CD8-positive, alpha-beta memory T cell (primary cell): ENCODE data around the gene TOMM40L. TPM values are rescaled to one million over a fixed set of nuclear protein-coding genes. Genes with fewer than 3 reads are reported as not detected.

Experiments
- CTCF ChIA-PET: fragments of 350-600 bp; sonication (Branson Sonifier 250); formaldehyde crosslinking; loops from one replicate; lab custom pipeline; 2021; ENCODE audit warnings: antibody characterized with exemption; lab: Charles Lee
- POLR2A ChIA-PET: fragments of 350-600 bp; sonication (Branson Sonifier 250); formaldehyde crosslinking; loops from one replicate; lab custom pipeline; 2021; ENCODE audit warnings: antibody characterized with exemption; lab: Charles Lee
- DNase-seq, 5 donors: peaks; one replicate each; pipeline versions ENCODE4 v3.0.0 to v3.0.0-alpha.2; 2020 to 2022; ENCODE audit warnings: mixed read lengths in 1 of 5
- H3K27ac ChIP-seq: one replicate; pipeline ENCODE4 v1.7.0; 2013; ENCODE audit warnings: low read depth, mild to moderate bottlenecking, low read length, moderate library complexity
- H3K27me3 ChIP-seq: 2 replicates; pipeline ENCODE4 v1.7.0; 2013; ENCODE audit warnings: low read length, mild to moderate bottlenecking; ENCODE audit not compliant: insufficient read depth, poor library complexity, severe bottlenecking
- H3K36me3 ChIP-seq: 2 replicates; pipeline ENCODE4 v1.7.0; 2013; ENCODE audit warnings: mild to moderate bottlenecking, low read length, moderate library complexity; ENCODE audit not compliant: insufficient read depth
- H3K4me1 ChIP-seq: 2 replicates; pipeline ENCODE4 v1.7.0; 2013; ENCODE audit warnings: mild to moderate bottlenecking, low read length, moderate library complexity; ENCODE audit not compliant: insufficient read depth
- H3K4me3 ChIP-seq: 2 replicates; pipeline ENCODE4 v1.7.0; 2013; ENCODE audit warnings: mild to moderate bottlenecking, low read length
- H3K9me3 ChIP-seq: 2 replicates; pipeline ENCODE4 v1.7.0; 2013; ENCODE audit warnings: mild to moderate bottlenecking, low read length
- H3K27ac Mint-ChIP-seq, 8 donors: one replicate each; pipeline ENCODE4 v1.8.0; 2020 to 2021; ENCODE audit warnings: mixed read lengths in 8 of 8, mild to moderate bottlenecking in 6 of 8, inconsistent platforms in 3 of 8, moderate library complexity in 3 of 8
- H3K27me3 Mint-ChIP-seq, 2 donors: one replicate each; pipeline ENCODE4 v1.8.0; 2020 to 2021; ENCODE audit warnings: mixed read lengths in 2 of 2, mild to moderate bottlenecking in 1 of 2, moderate library complexity in 1 of 2
- H3K36me3 Mint-ChIP-seq, 3 donors: one replicate each; pipeline ENCODE4 v1.8.0; 2020 to 2021; ENCODE audit warnings: mixed read lengths in 3 of 3, inconsistent platforms in 1 of 3, mild to moderate bottlenecking in 1 of 3
- H3K4me1 Mint-ChIP-seq, 3 donors: one replicate each; pipeline ENCODE4 v1.8.0; 2020 to 2021; ENCODE audit warnings: mixed read lengths in 3 of 3, inconsistent platforms in 1 of 3, mild to moderate bottlenecking in 1 of 3
- H3K4me3 Mint-ChIP-seq, 7 donors: one replicate each; pipeline ENCODE4 v1.8.0; 2020 to 2021; ENCODE audit warnings: mixed read lengths in 7 of 7, mild to moderate bottlenecking in 6 of 7, moderate library complexity in 4 of 7, inconsistent platforms in 2 of 7
- H3K9me3 Mint-ChIP-seq, 5 donors: one replicate each; pipeline ENCODE4 v1.8.0; 2020 to 2022; ENCODE audit warnings: mixed read lengths in 5 of 5, mild to moderate bottlenecking in 3 of 5, moderate library complexity in 2 of 5, inconsistent platforms in 1 of 5
- polyA plus RNA-seq: library from polyadenylated mRNA; unstranded; fragments of 300-500 nt; fragmentation: Illumina TruSeq; gene quantifications from one replicate; pipeline ENCODE4 v1.2.3, GENCODE V29; 2021
- total RNA-seq, 2 experiments: library from RNA; stranded (reverse); gene quantifications; one replicate each; pipeline ENCODE4 v1.2.3, GENCODE V29; 2021

The TOMM40L gene
- total RNA-seq: 10 to 100 TPM; 24.7 to 26.1 TPM
- 6.9 TPM for polyA plus RNA-seq

GRCh38 chr1:161225534-161226319, at the start of gene TOMM40L:
TOMM40L (plus strand) TSS chr1:161226060; CDS start chr1:161226490, 430 bp downstream.
- peaks cover 15% of the 10 kb centered on the region for H3K36me3 ChIP-seq
- H3K9me3 ChIP-seq: no peaks in the 10 kb centered on the region
- Mint-ChIP-seq H3K4me1 (peaks cover 31 to 32% (median 31%) of the 10 kb centered on the region in 3 donors), H3K9me3 (no peaks in the 10 kb centered on the region), H3K4me3 (peak within 1 kb of the TSS; percentile 84 to 99 (median 98)), H3K36me3 (peaks cover 0 to 33% (median 3%) of the 10 kb centered on the region in 3 donors), H3K27me3 (peaks cover 0 to 3% of the 10 kb centered on the region in 2 donors), H3K27ac (peak within 1 kb of the TSS; percentile 65 to 99 (median 95))
- ChIA-PET CTCF (interaction anchor here (0.7 to 10.3 kb wide), 38 partner anchors 9 to 284 kb away, joined by 3 to 197 read pairs (median 6); partner anchors contain the start of genes ADAMTS4, B4GALT3, CFAP126 and DEDD), POLR2A (interaction anchor here (0.6 to 2.2 kb wide), 24 partner anchors 19 to 1127 kb away, joined by 3 to 51 read pairs (median 4); partner anchors contain the start of genes ARHGAP30, B4GALT3, DEDD and IGSF8)
- H3K4me3 ChIP-seq: peak within 1 kb of the TSS; percentile 88
- peak; percentile 80 to 96 (median 89) for DNase-seq
- peaks cover 26% of the 10 kb centered on the region for H3K4me1 ChIP-seq
- peak within 1 kb of the TSS; percentile 44 for H3K27ac ChIP-seq
- no peaks in the 10 kb centered on the region for H3K27me3 ChIP-seq

GRCh38 chr1:161176468-161177111, 49.3 kb upstream of the TOMM40L start:
- CTCF ChIA-PET: interaction anchor here (1.0 to 3.3 kb wide), 8 partner anchors 10 to 213 kb away, joined by 3 to 17 read pairs (median 4); partner anchors contain the start of genes PPOX, TOMM40L and UFC1
- POLR2A ChIA-PET: interaction anchor here (1.0 to 2.1 kb wide), 5 partner anchors 9 to 49 kb away, joined by 3 to 15 read pairs (median 5); partner anchors contain the start of genes NDUFS2, PPOX, TOMM40L and UFC1

GRCh38 chr1:161177112-161177935, 48.5 kb upstream of the TOMM40L start, which contains the start of gene B4GALT3:
B4GALT3 (minus strand) TSS chr1:161177507; CDS start chr1:161176060, 1,447 bp downstream.
- peaks cover 0 to 5% of the 10 kb centered on the region in 2 donors for H3K27me3 Mint-ChIP-seq
- peak within 1 kb of the TSS; percentile 89 for H3K27ac ChIP-seq
- H3K4me1 ChIP-seq: peaks cover 47% of the 10 kb centered on the region
- H3K9me3 Mint-ChIP-seq: no peaks in the 10 kb centered on the region
- peaks cover 0 to 50% (median 13%) of the 10 kb centered on the region in 3 donors for H3K36me3 Mint-ChIP-seq
- peak within 1 kb of the TSS; percentile 98 for H3K4me3 ChIP-seq
- peak; percentile 88 to 94 (median 92) for DNase-seq
- H3K4me1 Mint-ChIP-seq: peaks cover 68 to 87% (median 85%) of the 10 kb centered on the region in 3 donors
- H3K4me3 Mint-ChIP-seq: peak within 1 kb of the TSS; percentile 95 to 100 (median 100)
- H3K27me3 ChIP-seq: no peaks in the 10 kb centered on the region
- H3K9me3 ChIP-seq: no peaks in the 10 kb centered on the region
- POLR2A ChIA-PET: interaction anchor here (1.0 to 2.1 kb wide), 6 partner anchors 9 to 48 kb away, joined by 3 to 15 read pairs (median 5); partner anchors contain the start of genes NDUFS2, PPOX, TOMM40L and UFC1
- H3K27ac Mint-ChIP-seq: peak within 1 kb of the TSS; percentile 93 to 100 (median 99)
- CTCF ChIA-PET: interaction anchor here (0.8 to 3.3 kb wide), 9 partner anchors 11 to 205 kb away, joined by 3 to 17 read pairs (median 3); partner anchors contain the start of genes PPOX, TOMM40L and UFC1
- peaks cover 30% of the 10 kb centered on the region for H3K36me3 ChIP-seq

More at GRCh38 chr1:161176468-161177111, 49.3 kb upstream of the TOMM40L start:
- H3K27me3 Mint-ChIP-seq: peaks cover 0 to 5% of the 10 kb centered on the region in 2 donors
- Histone ChIP-seq H3K4me3 (peak overlapping the region; percentile 98), H3K27ac (peak overlapping the region; percentile 89), H3K9me3 (no peaks in the 10 kb centered on the region), H3K27me3 (no peaks in the 10 kb centered on the region), H3K4me1 (peaks cover 40% of the 10 kb centered on the region), H3K36me3 (peaks cover 35% of the 10 kb centered on the region)
- DNase-seq: no peak
- peaks cover 0 to 57% (median 13%) of the 10 kb centered on the region in 3 donors for H3K36me3 Mint-ChIP-seq
- peak overlapping the region; percentile 95 to 100 (median 100) for H3K4me3 Mint-ChIP-seq
- H3K27ac Mint-ChIP-seq: peak overlapping the region; percentile 93 to 100 (median 99)
- H3K4me1 Mint-ChIP-seq: peaks cover 62 to 85% (median 80%) of the 10 kb centered on the region in 3 donors
- no peaks in the 10 kb centered on the region for H3K9me3 Mint-ChIP-seq

DNA sequence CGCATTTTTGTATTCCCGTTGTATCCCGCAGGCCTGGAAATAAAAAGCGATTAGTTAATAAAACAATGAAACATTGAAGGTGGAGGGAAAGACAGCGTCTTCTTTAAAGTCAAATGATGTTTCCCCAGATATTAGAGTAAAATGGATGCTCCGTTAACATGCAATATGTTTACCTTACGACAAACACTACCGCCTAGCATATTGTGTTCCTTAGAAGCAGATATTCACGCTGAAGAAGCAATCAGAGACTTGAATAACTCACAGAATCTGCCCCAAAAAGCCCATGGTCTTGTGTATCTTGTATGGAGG, 48.0 kb upstream of the TOMM40L start:
- Histone ChIP-seq H3K27ac (peak overlapping the region; percentile 89), H3K4me1 (peaks cover 52% of the 10 kb centered on the region), H3K9me3 (no peaks in the 10 kb centered on the region), H3K36me3 (peaks cover 25% of the 10 kb centered on the region), H3K27me3 (no peaks in the 10 kb centered on the region), H3K4me3 (peak overlapping the region; percentile 98)
- Mint-ChIP-seq H3K36me3 (peaks cover 0 to 44% (median 13%) of the 10 kb centered on the region in 3 donors), H3K9me3 (no peaks in the 10 kb centered on the region), H3K4me3 (peak overlapping the region; percentile 95 to 100 (median 100)), H3K4me1 (peaks cover 67 to 87% (median 85%) of the 10 kb centered on the region in 3 donors), H3K27ac (peak overlapping the region; percentile 93 to 100 (median 99)), H3K27me3 (peaks cover 0 to 5% of the 10 kb centered on the region in 2 donors)
- no peak for DNase-seq
- CTCF ChIA-PET: interaction anchor here (0.8 to 3.3 kb wide), 6 partner anchors 11 to 204 kb away, joined by 3 to 17 read pairs (median 4); partner anchors contain the start of genes PPOX and TOMM40L
- POLR2A ChIA-PET: interaction anchor here (1.1 to 2.1 kb wide), 4 partner anchors 8 to 48 kb away, joined by 3 to 15 read pairs (median 8); partner anchors contain the start of genes NDUFS2, PPOX and TOMM40L

GRCh38 chr1:161179698-161180097, 46.2 kb upstream of the TOMM40L start:
- peak overlapping the region in 7 of 8 donors; percentile 47 to 90 (median 84) for H3K27ac Mint-ChIP-seq
- CTCF ChIA-PET: interaction anchor here (1.1 to 5.6 kb wide), 5 partner anchors 13 to 126 kb away, joined by 5 to 71 read pairs (median 20); partner anchors contain the start of genes NDUFS2, PPOX and TOMM40L
- peaks cover 0 to 31% (median 3%) of the 10 kb centered on the region in 3 donors for H3K36me3 Mint-ChIP-seq
- H3K9me3 Mint-ChIP-seq: no peaks in the 10 kb centered on the region
- H3K4me3 Mint-ChIP-seq: peak overlapping the region in 4 of 7 donors; percentile 32 to 69 (median 38)
- no peak for DNase-seq
- H3K4me1 ChIP-seq: peaks cover 70% of the 10 kb centered on the region
- peaks cover 0 to 3% of the 10 kb centered on the region in 2 donors for H3K27me3 Mint-ChIP-seq
- H3K36me3 ChIP-seq: peaks cover 12% of the 10 kb centered on the region
- H3K4me3 ChIP-seq: no peak overlapping the region
- no peak overlapping the region for H3K27ac ChIP-seq
- POLR2A ChIA-PET: interaction anchor here (1.1 to 1.2 kb wide), 2 partner anchors 21 to 24 kb away, joined by 4 to 12 read pairs; no protein-coding TSS in a partner anchor
- H3K27me3 ChIP-seq: no peaks in the 10 kb centered on the region
- H3K4me1 Mint-ChIP-seq: peaks cover 76 to 88% (median 87%) of the 10 kb centered on the region in 3 donors
- no peaks in the 10 kb centered on the region for H3K9me3 ChIP-seq

DNA sequence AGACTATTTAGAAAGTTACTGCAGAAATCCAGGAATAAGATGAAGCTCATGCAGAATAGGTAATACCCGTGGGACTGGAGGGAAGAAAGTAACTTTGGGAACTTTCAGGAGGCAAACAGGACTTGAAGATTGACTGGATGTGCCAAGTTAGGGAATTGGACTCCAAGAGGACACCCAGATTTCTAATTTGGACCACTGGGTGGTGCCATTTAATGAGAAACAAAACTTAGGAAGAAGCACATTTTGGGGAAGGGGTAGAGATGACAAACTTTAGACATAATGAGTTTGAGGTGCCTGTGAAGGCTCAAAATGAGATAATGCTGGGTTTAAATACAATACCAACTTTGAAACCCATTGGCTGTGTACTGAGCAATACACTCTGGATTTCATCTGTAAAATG, 45.2 kb upstream of the TOMM40L start:
- Mint-ChIP-seq H3K27me3 (peaks cover 0 to 3% of the 10 kb centered on the region in 2 donors), H3K27ac (peak overlapping the region; percentile 13 to 92 (median 84)), H3K4me1 (peaks cover 75 to 86% (median 85%) of the 10 kb centered on the region in 3 donors), H3K36me3 (peaks cover 0 to 22% (median 3%) of the 10 kb centered on the region in 3 donors), H3K4me3 (peak overlapping the region; percentile 14 to 78 (median 38)), H3K9me3 (no peaks in the 10 kb centered on the region)
- CTCF ChIA-PET: interaction anchor here (0.6 to 5.6 kb wide), 7 partner anchors 12 to 201 kb away, joined by 4 to 71 read pairs (median 13); partner anchors contain the start of genes NDUFS2, PPOX and TOMM40L
- no peaks in the 10 kb centered on the region for H3K9me3 ChIP-seq
- no peak overlapping the region for H3K27ac ChIP-seq
- POLR2A ChIA-PET: interaction anchor here (2.6 kb wide), 1 partner anchor 45 kb away, joined by 14 read pairs; the partner anchor contains the start of gene TOMM40L
- peaks cover 73% of the 10 kb centered on the region for H3K4me1 ChIP-seq
- DNase-seq: no peak
- H3K4me3 ChIP-seq: no peak overlapping the region
- H3K27me3 ChIP-seq: no peaks in the 10 kb centered on the region
- H3K36me3 ChIP-seq: peaks cover 4% of the 10 kb centered on the region
